Stimulated activated CD8-positive, alpha-beta memory T cell treated with anti-CD3 and anti-CD28 coated beads, Interleukin-15, amount 100 ng/mL, for 4 hours (primary cell): Measurements from ENCODE around the gene TNIP2.

Experiments
- DNase-seq, 2 donors: peaks; one replicate each; pipeline ENCODE4 v3.0.0-alpha.2; 2020; ENCODE audit warnings: low read depth in 2 of 2

The TNIP2 gene

GRCh38 chr4:2722033-2722432 is 34.1 kb downstream of the TNIP2 start:
- no peak for DNase-seq

- no peak for DNase-seq
These were observed 34.5 kb downstream of the TNIP2 start for GRCh38 chr4:2721586-2721985.

- no peak for DNase-seq
These were observed 39.9 kb downstream of the TNIP2 start for GRCh38 chr4:2716236-2716635.

- DNase-seq = no peak
These were observed 40.7 kb downstream of the TNIP2 start for GRCh38 chr4:2715426-2715825.

- no peak for DNase-seq
These were observed 41.2 kb downstream of the TNIP2 start for GRCh38 chr4:2714918-2715317.

GRCh38 chr4:2714061-2714770 is 41.9 kb downstream of the TNIP2 start:
- peak in 1 of 2 donors; percentile 19 for DNase-seq

GRCh38 chr4:2713337-2713736 is 42.8 kb downstream of the TNIP2 start:
- no peak for DNase-seq

GRCh38 chr4:2712261-2712842 is 43.8 kb downstream of the TNIP2 start:
- no peak for DNase-seq

GRCh38 chr4:2702770-2703169 is 53.4 kb downstream of the TNIP2 start:
- no peak for DNase-seq

- DNase-seq = no peak
These were observed 53.8 kb downstream of the TNIP2 start for GRCh38 chr4:2702361-2702760.

GRCh38 chr4:2700031-2700430 is 56.1 kb downstream of the TNIP2 start:
- DNase-seq = no peak

GRCh38 chr4:2699534-2699933 is 56.6 kb downstream of the TNIP2 start:
- no peak for DNase-seq

- no peak for DNase-seq
These were observed 57.1 kb downstream of the TNIP2 start for GRCh38 chr4:2698951-2699505.

GRCh38 chr4:2698504-2698903 is 57.6 kb downstream of the TNIP2 start:
- DNase-seq = no peak

GRCh38 chr4:2697995-2698414 is 58.1 kb downstream of the TNIP2 start:
- no peak for DNase-seq

- DNase-seq = no peak
These were observed 59.7 kb downstream of the TNIP2 start for GRCh38 chr4:2696423-2696822.

GRCh38 chr4:2695346-2696060 is 60.6 kb downstream of the TNIP2 start:
- DNase-seq = no peak

- DNase-seq = no peak
These were observed 61.4 kb downstream of the TNIP2 start for GRCh38 chr4:2694691-2695090.

- no peak for DNase-seq
These were observed 64.1 kb downstream of the TNIP2 start for GRCh38 chr4:2691952-2692435.
